ENCODE measurements around the gene ADGRD1.

The ADGRD1 gene

DNA sequence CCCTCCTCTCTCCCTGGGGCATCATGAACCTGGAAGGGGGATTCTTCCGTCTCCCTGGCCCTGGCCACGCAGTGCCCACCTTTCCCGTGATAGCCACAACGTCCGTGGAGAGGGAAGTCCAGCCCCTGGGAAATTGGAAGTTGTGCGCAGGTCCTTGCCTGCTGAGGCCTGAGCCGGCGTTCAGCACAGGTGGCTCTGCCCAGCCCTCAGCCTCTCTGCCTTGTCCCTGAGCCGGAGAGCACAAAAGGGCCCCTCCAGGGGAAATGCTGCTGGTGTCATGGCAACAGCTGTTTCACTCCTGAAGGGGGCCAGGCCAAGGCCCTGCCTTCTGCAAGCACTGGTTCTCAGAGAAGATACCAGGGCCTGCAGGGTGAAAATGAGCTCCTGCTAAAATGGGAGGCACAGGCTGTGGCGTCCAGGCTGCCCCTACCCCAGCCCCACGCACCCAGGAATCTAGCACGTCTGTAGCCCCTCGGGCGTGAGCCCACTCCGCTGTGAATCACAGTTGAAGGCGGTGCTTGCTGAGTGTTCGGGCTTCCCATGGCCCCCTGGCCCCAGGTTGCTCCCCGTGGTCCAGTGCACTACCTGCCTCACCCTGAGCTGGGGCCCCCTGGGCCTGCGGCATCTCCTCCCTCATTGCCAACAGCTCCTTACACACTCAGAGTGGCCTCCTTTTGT is 149.4 kb downstream of the ADGRD1 start:
- DNase-seq (ENCODE audit: low read depth in 3 of 3) = no peak

- DNase-seq (ENCODE audit: low read depth in 3 of 3) = no peak
These were observed 150.2 kb downstream of the ADGRD1 start for GRCh38 chr12:131103669-131104462.

DNA sequence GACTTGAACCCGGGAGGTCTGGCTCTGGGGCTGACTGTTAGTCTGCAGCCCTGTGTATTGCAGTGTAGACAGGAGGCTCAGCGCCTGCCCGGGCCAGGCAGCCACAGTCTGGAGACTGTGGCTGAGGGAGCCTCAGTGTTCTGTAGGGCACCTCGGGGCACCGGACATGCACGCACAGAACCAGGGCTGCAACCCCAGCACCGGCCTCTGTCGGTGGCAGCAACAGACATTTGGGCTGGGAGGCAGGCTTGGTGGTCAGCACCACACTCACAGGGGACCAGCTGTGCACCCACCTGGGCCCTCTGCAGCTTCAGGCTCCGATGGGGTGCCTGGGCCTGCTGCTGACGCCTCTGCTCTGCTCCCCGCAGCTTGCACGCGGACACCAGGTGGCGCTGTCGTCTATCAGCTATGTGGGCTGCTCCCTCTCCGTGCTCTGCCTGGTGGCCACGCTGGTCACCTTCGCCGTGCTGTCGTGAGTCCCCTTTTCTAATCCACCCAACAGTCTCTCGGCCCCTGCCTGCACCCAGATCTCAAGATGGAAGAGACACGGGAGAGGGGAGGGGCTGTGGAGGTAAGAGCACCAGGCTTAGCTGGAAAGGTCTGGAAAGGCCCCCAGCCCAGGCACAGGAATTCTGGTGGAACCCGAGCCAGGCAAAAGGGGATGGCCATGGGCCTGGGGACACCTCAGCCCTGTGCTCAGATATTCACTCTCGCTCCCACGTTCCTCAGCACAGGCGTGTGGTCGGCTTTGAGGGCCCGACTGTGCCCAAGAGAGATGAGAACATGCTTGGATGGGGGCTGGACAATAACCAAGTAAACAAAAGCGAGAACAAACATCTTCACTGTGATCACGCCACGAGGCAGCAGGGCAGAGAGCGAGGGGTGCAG is 151.0 kb downstream of the ADGRD1 start:
- peak; percentile 70 to 88 (median 83) for DNase-seq (ENCODE audit: low read depth in 3 of 3)

DNA sequence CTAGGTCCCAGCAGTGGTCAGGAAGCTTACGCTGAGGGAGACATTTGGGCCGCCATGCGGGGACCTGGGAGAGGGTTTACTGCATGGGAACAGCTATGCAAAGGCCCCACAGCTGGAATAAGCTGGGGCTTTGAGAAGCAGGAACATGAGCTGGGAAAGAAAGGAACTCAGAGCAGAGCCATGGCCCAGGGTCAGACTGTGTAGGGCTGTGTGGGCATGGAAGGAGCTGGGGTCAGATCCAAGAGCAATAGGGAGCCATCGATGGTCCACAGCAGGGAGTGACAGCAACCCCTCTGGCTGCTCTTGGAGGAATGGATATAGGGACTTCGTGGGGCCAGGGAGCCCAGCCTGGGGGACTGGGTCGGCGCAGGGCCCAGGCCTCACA is 151.6 kb downstream of the ADGRD1 start:
- DNase-seq (ENCODE audit: low read depth in 3 of 3) = no peak

- DNase-seq (ENCODE audit: low read depth in 3 of 3) = peak; percentile 48 to 72 (median 59)
These were observed 152.1 kb downstream of the ADGRD1 start for GRCh38 chr12:131105736-131106348.

GRCh38 chr12:131106349-131106941 is 152.7 kb downstream of the ADGRD1 start:
- DNase-seq (ENCODE audit: low read depth in 3 of 3) = no peak

- no peak for DNase-seq (ENCODE audit: low read depth in 3 of 3)
These were observed 154.7 kb downstream of the ADGRD1 start for GRCh38 chr12:131108177-131108955.

DNA sequence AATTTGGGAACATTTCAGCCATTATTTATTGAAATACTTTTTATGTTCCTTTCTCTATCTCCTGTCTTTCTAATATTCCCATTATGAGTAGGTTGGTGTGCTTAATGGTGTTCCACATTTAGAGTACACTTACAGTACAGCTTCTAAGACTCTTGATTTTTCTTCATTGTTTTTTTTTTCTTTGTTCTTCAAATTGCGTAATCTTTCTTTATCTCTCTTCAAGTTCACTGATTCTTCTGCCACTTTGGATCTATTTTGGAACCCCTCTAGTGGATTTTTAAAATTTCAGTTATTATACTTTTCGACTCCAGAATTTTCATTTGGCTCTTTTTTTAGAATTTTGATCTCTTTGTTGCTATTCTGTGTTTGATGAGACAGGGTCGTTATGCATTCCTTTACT is 157.7 kb downstream of the ADGRD1 start:
- DNase-seq (ENCODE audit: low read depth in 3 of 3) = no peak

GRCh38 chr12:131112021-131112420 is 158.3 kb downstream of the ADGRD1 start:
- DNase-seq (ENCODE audit: low read depth in 3 of 3) = no peak

DNA sequence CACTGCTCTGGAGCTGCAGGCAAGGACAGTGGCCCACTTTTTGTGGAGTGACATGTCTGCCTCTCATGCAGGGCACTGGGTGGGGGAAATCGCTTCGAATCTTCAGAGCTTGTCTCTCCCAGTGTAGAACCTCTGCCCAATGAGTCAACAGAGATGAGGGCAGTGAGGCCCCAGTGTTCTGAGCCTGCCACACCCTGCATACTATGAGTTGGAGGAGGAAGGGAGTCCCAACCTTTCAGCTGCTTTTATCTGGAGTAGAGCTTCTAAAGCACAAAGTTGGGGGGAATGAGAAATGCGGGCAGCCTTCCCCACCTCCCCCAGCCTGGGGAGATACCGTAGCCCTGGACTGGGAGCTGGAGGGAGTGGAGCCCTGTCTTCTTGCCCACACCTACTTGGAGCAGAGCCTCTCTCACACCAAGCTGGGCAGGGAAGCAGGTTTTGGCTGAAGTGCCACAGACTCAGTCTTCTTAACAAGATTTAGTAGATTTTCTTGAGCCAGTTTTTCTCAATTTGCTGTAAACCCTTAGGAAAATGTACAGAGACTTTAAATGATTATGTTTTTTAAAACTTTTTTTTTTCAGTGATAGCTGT is 159.1 kb downstream of the ADGRD1 start:
- no peak for DNase-seq (ENCODE audit: low read depth in 3 of 3)

DNA sequence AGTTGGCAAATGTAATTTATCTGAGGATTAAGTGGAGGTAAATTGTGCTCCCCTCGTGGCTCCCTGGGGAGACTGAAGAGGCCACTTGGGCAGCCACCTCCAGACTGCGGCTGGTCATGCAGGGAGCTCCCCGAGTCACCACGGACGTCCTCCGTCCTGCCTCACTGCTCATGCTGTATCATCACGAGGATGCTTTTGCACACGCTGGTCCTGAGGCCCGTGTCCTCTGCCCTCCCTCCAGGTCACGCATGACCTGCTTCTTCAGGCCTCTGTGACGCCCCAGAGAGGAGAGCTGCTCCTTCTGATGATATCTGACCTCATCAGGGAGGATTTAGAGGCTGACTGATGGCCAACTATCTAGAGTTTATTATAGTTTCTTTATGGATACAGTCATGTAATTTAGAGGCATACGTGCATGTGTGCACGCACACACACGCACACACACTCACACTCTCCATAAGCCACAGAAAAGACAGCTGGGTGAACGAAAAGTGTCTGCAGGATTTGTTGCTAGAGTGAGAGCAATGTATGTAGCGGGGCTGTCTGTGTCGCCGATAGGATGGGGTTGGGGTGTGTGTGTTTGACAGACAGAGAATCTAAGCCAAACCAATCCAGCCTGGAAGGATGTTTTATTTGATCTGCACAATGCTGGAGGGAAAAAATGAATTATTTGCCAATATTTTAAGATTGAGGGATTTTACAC is 160.0 kb downstream of the ADGRD1 start:
- DNase-seq (ENCODE audit: low read depth in 3 of 3) = no peak

GRCh38 chr12:131114271-131114670 is 160.6 kb downstream of the ADGRD1 start:
- DNase-seq (ENCODE audit: low read depth in 3 of 3) = no peak

GRCh38 chr12:131114942-131115584 is 161.4 kb downstream of the ADGRD1 start:
- DNase-seq (ENCODE audit: low read depth in 3 of 3) = no peak

DNA sequence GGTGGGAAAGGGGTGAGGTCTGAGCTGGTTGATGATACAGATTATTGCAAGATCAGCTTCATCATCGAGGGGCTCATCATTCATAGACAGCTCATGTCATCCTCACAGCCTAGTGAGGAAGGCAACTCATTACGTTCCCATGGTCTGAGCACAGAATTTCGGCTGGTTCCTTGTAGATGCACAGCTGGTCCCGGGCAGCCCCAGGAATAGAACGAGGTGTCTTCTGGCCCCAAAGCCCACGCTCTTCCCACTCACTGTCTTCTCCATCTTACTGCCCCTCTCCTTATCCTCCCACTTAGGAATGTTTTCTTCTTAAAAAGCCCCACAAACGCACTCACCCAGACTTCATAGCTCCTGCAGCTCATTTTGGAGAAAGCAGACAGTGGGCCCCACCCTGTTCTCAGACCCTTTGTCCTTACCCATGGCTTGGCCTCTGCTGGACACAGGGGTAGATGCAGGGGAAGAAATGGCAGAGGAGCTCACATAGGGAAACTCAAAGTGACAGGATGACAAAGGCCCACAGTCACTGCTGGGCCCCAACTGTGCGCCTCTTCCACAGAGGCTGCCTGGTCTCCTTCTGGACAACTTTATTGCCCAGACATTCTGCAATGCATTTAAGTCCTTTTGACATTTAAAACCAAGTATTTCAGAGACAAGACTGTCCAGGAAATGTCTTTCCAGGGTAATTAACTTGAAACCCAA is 162.2 kb downstream of the ADGRD1 start:
- DNase-seq (ENCODE audit: low read depth in 3 of 3) = no peak

GRCh38 chr12:131116468-131117117 is 162.9 kb downstream of the ADGRD1 start:
- DNase-seq (ENCODE audit: low read depth in 3 of 3) = no peak

DNA sequence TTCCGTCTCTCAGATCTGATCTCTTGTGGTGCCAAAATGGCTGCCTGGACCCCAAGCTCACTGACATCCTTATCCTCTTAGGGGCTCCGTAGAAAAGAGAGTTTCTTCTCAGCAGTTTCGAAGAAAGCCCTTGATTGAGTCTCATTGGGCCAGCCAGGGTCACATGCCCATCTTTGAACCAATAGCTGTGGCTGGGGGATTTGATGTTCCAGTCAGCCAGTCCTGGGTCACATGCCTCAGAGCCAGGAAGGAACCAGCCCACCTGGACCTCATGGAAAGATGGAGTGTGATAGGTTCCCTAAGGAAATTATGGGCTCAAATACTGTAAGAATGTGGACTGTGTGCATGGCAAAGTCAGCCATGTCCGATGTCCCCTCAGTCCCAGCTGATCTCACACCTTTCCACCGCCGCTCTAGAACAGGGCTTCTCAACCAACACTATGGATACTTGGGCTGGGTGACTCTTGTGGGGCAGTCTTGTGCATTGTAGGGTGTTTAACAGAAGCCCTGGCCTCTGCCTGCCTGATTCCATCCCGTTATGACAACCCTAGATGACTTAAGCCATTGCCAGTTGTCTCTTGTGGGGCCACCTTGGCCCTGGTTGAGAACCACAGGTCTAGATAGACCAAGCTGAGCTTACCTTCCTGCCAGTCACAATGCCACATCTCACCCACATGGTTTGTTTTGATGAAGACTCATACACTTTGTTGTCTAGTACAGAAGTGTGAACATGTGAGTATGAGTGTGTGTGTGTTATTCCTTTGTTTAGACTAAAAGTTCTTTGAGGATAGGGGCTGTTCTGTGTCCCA is 163.9 kb downstream of the ADGRD1 start:
- DNase-seq (ENCODE audit: low read depth in 3 of 3) = no peak

GRCh38 chr12:131118371-131118770 is 164.7 kb downstream of the ADGRD1 start:
- DNase-seq (ENCODE audit: low read depth in 3 of 3) = no peak

All from stimulated activated CD4-positive, alpha-beta T cell treated with anti-CD3 and anti-CD28 coated beads, TNF-alpha, amount 100 ng/mL, for 48 hours (primary cell).